ENCODE data around the gene SHISA4.

GRCh38 chr1:201840490-201840889, 48.2 kb upstream of the SHISA4 start:
- TF ChIP-seq SIN3A (IDR thresholded peaks at IDR 0.05; ENCODE audit: borderline replicate concordance, insufficient read depth, low read length) (no peak), REST (IDR thresholded peaks at IDR 0.05; ENCODE audit: insufficient read depth in 1 of 2, low read depth in 2 of 2, low read length in 2 of 2) (no peak), POLR2AphosphoS5 (IDR thresholded peaks at IDR 0.05; ENCODE audit: low read depth, low read length) (no peak), TAF1 (IDR thresholded peaks at IDR 0.05; ENCODE audit: borderline replicate concordance, insufficient read depth, low read length) (no peak), FOXP2 (optimal IDR thresholded peaks at IDR 0.05; ENCODE audit: borderline replicate concordance, extremely low read depth, extremely low read length, insufficient read depth) (no peak)
